HG03039 (cell line): Measurements from ENCODE around the gene CDCA4.

Source experiments
- ATAC-seq: cut with Tn5 transposase; IDR thresholded peaks from one replicate; pipeline ENCODE4 v1.9.1; 2021; ENCODE audit warnings: mild to moderate bottlenecking, moderate library complexity; ENCODE audit not compliant: unreplicated experiment

Gene CDCA4

GRCh38 chr14:104978746-104979691 lies 41.9 kb downstream of the CDCA4 start:
- ATAC-seq, result no peak

- ATAC-seq, result no peak
Measured at GRCh38 chr14:104977681-104978653, 42.9 kb downstream of the CDCA4 start, which contains the start of gene AHNAK2. TSS of gene AHNAK2 (minus strand) at chr14:104978374. CDS start at chr14:104978237, 137 bp downstream.

GRCh38 chr14:104977008-104977680 lies 43.7 kb downstream of the CDCA4 start:
- ATAC-seq, result no peak

DNA sequence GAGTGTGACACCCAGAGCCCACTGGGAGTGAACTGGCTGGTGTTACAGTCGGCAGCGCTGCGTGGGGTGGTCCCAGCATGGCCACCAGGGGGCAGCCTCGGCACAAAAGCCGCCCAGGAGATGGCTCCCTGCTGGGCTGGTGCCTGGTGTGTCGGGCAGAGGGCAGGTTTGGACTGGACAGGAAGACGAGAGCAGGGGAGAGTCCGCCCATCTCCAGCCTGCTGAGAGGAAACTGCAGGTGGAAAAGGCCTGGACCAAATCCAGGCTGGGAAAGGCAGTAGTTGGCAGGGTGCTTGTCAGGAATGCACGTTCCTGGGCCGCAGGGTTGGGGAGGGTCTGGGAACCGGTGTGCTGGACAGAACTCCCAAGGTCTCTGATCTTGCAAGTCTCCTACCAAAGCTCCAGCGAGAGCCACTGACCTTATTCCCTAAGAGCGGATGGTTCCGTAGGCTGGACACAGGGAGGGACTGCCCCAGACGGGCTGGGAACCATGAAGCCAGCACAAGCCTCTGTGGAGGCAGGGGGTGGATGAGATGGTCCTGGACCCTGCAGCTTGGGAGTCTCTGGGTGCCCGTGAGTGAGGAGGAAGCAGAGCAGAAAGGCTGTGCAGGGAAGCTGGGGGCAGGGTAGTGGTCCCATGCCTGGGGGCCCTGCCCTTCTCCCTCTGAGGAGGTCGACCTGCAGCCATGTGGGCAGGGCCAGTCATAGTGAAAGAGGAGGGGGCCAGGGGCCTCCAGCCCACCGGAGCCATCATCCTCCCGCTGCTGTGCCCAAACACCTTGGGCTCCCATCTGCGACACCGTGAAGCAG lies 44.5 kb downstream of the CDCA4 start:
- no peak for ATAC-seq

DNA sequence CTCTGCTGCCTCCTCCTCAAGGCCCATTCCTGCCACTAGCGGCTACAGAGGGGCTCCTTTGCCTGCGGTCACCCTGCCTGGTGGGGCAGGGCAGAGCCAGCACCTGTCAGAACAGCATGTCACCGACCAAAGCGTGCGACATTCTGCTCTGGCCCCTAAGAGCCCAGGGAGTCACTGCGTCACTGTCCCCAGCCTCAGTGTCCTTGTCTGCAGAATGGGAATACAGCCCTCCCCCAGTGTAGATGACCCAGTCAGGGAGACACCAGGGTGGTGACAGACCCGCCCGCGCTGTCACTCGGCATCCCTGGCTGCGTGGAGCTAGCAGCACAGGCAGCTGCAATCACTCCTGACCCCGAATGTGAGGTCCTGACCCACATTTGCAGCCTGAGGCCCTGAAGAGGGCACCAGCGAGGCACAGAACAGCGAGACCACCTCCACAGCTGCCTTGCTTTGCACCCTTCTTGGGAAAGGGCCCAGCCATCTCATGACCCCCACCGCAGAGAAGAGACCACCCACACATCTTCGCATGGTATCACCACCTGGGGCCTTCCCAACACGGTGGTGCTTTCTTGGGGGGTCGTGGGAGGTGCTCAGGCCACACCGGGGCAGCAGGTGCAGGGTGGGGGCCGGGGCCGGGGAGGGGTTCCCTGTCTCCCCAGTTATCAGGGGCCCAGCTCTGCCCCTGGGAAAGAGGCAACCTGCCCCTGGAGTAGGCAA lies 45.2 kb downstream of the CDCA4 start:
- no peak for ATAC-seq

DNA sequence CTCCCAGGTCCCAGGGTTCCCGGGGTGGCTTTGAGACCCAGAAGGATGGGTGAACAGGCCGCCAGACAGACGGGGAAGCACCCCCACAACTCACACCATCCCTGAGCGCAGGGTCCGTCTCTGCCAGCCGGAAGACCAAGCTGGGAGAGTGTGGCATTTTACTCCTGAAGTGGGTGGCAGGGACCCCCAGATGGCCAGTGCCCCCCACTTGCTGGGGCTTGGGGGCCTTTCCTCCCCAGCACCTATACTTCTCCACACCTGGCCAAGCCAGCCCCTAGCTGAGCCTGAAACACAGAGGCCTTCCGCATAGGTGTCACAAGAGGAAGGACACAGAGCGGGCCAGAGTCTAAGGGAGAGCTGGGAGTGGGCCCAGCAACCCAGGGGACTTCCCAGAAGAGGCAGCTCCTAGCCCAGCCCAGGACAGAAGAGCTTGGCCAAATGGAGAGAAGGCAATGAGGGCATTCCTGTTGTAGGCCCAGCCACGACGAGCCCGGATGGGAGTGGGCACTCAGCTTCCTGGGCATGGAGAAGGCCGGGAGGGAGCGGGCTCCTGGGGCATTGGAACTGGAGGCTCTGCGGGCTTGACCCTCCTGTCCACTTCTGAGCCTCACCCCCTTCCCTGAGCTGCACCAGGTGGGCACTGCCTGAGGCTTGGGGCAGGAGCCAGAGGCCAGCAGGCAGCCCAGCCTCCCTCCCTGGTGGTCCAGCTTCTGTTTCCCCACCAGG lies 46.1 kb downstream of the CDCA4 start:
- no peak for ATAC-seq

DNA sequence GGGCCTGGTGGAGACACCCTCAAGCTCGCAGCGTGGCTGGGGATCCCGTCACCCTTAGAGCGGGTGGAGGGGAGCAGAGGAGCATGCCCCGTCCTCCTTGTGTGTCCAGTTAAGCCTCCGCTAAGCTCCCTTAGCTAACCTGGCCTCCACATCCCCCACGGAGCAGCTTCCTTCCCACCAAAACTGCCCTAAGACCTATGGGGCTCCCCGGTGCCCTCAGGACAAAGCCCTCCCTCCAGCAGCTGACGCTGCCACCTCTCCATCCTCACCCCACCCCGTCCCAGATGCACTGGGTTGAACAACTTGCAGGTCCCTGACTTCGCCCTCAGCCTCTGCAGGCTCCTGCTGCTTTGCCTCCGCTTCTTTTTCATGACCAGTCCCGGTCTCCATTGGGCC lies 46.7 kb downstream of the CDCA4 start:
- ATAC-seq, result no peak

- ATAC-seq, result no peak
Measured at GRCh38 chr14:104973385-104974145, 47.3 kb downstream of the CDCA4 start.

GRCh38 chr14:104973135-104973384 lies 47.8 kb downstream of the CDCA4 start:
- ATAC-seq, result no peak

DNA sequence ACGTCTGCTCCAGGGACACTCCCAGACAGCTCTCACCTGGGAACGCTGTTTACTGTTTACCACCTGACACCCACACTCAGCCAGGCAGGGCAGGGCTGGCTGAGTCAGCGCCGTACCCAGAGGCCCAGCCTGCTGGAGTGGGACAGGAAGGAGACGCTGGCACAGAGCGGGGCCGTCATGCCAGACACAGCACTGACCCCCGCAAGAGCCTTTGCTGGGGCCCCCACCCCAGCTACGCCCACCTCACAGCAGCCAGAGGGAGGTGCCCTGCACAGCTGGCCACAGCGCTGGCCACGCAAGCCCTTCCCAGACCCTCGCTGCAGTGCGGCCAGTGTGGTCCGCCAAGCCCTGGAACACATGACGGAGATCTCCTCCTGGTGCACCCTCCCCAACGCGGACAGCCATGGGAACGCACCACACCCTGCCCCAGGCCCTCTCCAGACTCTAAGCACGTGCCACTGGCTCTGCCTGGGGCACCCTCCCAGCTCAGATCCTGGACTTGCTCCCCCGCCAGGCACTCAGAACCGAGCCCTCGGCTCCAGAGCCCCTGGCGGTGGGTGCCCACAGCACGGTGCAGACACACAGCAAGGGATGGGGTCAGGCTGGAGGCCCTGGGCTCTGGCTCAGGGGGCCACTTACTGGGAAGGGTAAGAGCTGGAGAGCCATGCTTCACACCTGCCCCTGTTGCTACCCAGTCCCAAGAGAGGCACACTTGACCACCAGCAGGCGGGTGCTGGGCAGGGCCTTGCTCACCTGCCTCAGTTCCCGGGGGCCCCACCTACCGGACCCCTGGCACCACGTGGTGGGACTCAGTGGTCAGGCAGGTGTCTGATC lies 48.4 kb downstream of the CDCA4 start:
- no peak for ATAC-seq

DNA sequence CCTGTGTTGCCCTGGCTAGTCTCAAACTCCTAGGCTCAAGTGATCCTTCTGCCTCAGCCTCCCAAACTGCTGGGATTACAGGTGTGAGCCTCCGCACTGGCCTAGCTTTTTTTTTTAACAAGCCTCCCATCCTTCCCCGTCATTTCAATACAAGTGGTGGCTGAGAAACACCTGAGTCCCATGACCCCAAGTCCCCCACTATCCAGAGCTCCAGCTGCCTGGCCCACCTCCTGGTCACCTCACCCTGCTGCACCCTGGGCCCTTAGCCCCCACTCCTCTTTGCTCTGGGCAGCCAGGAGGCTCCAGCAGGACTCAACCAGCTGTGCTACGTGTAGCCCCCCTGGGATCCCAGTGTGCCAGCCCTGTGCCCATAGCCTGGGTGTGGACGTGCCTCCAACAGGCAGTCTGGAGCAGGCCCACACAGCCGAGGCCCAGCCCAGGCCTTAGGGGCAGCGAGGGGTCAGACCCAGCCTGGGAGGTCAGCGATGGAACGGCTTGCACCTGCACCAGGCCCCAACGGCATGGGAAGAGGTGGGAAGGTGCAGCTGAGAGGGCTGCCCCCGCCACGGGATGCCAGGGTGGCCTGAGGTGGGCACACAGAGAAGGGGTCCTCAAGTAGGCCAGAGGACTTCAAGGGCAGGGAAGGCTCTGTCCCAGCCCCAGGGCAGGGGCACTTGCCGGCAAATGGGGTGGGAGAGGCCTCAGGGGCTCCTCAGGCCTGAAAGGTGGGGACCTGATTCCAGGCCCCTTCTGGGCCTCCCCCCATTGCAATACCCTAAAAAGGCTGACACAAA lies 49.2 kb downstream of the CDCA4 start:
- ATAC-seq, result no peak

GRCh38 chr14:104970231-104971068 lies 50.4 kb downstream of the CDCA4 start:
- no peak for ATAC-seq

- no peak for ATAC-seq
Measured at GRCh38 chr14:104969741-104970230, 51.1 kb downstream of the CDCA4 start.

DNA sequence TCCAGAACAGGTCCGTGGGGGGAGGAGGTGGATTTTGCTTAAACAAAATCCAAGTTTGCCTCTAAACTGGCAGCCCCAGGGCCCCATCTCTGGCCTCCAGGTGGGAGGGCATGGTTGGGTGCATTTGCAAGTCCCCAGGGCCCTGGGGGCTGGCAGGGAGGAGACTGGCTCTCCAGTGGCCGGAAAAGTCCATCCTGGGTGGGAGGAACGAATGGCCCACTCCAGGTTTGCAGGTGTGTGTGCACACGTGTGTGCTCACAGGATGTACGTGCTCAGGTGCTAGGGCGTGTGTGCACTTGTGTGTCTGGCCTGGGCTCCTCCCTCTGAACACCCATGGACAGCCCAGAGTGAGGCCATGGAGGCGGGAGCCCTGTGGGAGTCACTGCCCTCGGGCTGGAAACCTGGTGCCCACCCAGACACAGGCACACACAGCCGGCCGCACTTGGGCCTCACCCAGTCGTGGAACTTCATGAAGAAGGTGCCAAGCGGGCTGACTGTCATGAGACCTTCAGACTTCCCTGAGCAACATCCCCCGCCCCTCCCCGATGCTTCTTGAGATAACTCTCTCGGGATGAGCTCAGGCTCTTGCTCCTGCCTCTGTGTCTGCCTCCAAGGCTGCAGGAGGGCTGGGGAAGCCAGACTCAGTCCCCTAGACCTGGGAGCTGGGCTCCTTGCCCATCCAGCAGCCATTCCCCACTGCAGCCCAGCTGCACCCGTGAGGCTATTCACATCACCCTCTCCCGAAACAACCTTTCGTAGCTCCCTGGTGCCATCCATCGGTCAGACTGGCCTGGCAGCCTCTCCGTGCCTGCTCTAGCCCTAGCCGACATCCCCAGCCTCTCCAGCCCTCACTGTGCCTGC lies 52.1 kb downstream of the CDCA4 start:
- ATAC-seq, result no peak

DNA sequence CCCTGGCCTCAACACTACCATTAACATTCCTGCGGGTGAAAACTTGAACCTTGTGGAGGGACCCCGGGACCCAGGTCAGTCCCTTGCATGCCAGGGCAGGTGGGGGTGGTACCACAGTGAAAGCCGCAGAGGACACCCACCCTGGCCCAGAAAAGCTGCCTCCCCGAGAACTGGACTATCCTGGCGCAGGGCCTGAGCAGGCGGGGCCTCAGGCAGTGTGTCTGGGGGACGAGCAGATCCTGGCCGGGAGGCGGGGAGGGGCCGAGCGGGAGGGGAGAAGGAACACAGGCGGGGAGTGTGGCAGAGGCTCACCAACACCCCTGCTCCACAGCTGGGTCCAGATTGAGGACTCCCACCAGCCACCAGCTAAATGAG lies 52.7 kb downstream of the CDCA4 start:
- ATAC-seq, result no peak
